Hematopoietic multipotent progenitor cell treated with erythropoietin and hydrocortisone succinate and interleukin-3 and kit ligand, for 15 days (in vitro differentiated cells): ENCODE data around the gene CTDNEP1.

ENCODE experiments used
- DNase-seq: peaks from one replicate; pipeline ENCODE4 v3.0.0-alpha.2; 2015; ENCODE audit warnings: low spot score

CTDNEP1 gene

GRCh38 chr17:7251661-7252175 lies at the start of gene CTDNEP1:
Gene CTDNEP1 (minus strand): TSS chr17:7251734. CDS start chr17:7251296, 438 bp downstream.
- peak; percentile 99 for DNase-seq

GRCh38 chr17:7296189-7296861 lies 44.8 kb upstream of the CTDNEP1 start:
- peak; percentile 80 for DNase-seq

- no peak for DNase-seq
Observed at GRCh38 chr17:7295230-7296180, 44.0 kb upstream of the CTDNEP1 start.

DNA sequence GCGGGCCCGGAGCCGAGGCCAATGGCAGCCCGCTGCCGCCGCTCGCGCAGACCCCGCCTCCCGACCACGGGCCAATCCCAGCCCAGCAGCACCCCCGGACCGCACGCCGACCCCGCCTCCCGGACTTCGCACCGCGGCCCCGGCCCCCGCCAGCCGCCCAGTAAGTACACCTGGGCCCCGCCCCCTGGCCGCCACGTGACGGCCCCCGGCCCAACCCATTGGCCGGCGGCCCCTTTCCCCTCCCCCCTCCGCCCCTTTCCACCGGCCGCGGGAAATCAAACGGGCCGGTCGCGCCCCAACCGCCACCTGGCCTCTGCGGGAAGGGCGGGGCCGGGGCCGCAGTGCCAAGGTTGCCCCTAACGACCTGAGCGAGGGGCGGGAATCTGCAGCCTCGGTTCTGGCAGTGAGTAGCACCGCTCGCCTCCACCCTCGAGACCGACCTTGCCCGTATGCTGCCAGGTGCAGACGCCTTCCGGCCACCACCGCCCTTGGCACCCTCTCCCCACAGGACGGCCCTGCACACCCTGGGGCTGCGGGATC lies 43.1 kb upstream of the CTDNEP1 start, which contains the start of gene YBX2:
Gene YBX2, minus strand, starts transcription at position 26 of the 540 bp plus-strand sequence. CDS start 139 bp downstream, outside the sequence.
- DNase-seq = peak; percentile 59

DNA sequence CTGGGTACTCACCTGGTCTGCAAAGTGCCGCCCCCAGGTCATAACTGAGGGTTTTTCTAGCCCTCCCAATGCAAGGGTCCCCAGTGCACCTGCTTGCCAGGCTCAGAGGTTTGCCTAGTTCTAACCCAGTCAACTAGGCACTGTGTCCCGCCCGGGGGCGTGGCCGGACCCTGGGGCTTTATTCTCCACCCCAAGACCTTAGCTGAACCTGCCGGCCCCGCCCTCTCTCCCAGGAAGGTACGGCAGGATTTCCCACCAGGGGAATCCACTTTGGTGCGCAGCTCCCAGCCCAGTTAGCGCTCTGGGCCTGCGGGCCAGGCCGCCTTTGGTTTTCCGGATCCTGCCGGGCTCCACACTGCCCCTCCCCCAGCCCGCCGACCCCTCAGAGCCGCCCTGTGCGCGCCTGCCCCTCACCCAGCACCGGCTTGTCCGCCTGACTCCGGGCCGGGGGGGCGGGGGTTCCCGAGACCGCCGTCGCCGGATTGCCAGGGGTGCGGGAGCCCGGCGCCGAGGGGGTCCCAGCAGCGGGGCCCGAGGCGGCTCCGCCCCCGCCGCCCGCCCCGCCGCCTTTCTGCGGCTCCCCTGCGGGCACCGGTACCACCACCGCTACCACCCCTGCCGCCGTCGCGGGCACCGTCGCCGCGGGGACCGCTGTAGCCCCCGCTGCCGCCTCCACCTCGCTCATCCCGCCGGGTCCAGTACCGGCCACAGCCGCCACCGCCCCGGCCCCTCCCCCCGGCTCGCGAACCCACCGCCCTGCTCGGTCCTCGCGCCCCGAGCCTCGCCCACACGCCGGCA lies 42.5 kb upstream of the CTDNEP1 start:
- DNase-seq = peak; percentile 57

DNA sequence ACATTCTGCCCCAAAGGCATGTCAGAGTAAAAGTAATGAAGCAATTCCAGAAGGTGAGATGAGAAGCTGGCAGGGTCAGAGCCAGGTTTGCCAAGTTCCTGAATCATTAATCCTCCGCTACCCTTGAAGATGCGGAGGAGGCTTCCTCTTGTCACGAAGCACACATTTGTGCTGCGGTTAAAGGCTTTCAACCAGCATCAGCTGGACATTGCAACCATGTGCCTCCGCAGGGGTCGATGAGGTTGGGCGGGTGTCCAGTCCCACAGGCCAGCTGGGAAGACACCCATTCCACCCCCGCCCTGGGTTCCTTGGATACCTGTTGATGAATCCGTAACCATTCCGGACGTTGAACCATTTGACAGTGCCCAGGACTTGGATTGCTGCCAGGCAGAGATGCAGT lies 41.6 kb upstream of the CTDNEP1 start:
- DNase-seq = no peak

- no peak for DNase-seq
Observed at GRCh38 chr17:7292729-7293128, 41.2 kb upstream of the CTDNEP1 start.

- no peak for DNase-seq
Observed at GRCh38 chr17:7292194-7292593, 40.7 kb upstream of the CTDNEP1 start.

DNA sequence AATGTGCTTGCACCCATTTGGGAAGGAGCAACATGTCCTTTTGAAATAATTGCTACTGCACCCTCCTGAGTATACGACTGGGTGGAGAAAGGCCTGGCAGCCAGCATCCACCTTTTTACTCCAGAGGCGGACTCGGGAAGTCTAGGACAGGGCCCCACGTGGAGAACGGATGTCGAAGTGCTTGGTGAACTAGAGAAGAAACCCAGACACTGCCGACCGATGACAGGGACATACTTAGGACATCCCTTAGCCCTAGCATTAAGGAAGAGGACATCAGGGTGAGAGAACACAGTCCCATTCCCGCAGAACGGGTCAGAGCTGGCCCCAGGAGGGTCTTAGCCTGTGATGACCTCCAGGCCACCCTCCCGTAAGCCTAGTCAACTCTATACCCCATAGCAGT lies 39.2 kb upstream of the CTDNEP1 start:
- no peak for DNase-seq

- DNase-seq = no peak
Observed at GRCh38 chr17:7290166-7290565, 38.6 kb upstream of the CTDNEP1 start.

- DNase-seq = no peak
Observed at GRCh38 chr17:7289256-7290032, 37.9 kb upstream of the CTDNEP1 start.

- DNase-seq = peak; percentile 1
Observed at GRCh38 chr17:7285679-7286078, 34.1 kb upstream of the CTDNEP1 start.

GRCh38 chr17:7284911-7285310 lies 33.4 kb upstream of the CTDNEP1 start:
- DNase-seq = no peak

GRCh38 chr17:7283471-7284216 lies 32.1 kb upstream of the CTDNEP1 start:
- DNase-seq = no peak

- peak; percentile 90 for DNase-seq
Observed at GRCh38 chr17:7282752-7283321, 31.3 kb upstream of the CTDNEP1 start.

- DNase-seq = peak; percentile 35
Observed at GRCh38 chr17:7281953-7282751, 30.6 kb upstream of the CTDNEP1 start.

GRCh38 chr17:7281074-7281952 lies 29.8 kb upstream of the CTDNEP1 start, which contains the start of gene SLC2A4:
Gene SLC2A4 (plus strand): TSS chr17:7281718. CDS start chr17:7281935, 217 bp downstream.
- DNase-seq = peak; percentile 98
